SK-N-SH treated with all-trans-retinoic acid at 6 μM for 48 hours (cell line): ENCODE measurements around the gene TRAP1.

Source experiments
- ATAC-seq: fragments of 200-7000 bp; cut with Tn5 transposase; 3 replicates; pipeline ENCODE4 v1.9.1; 2020; ENCODE audit warnings: mild to moderate bottlenecking, moderate library complexity
- ARNTL ChIP-seq: fragments of 450-650 bp; formaldehyde crosslinking; IDR thresholded peaks from 2 replicates; pipeline ENCODE4 v1.5.0; 2020; ENCODE audit warnings: low read depth, mild to moderate bottlenecking, moderate library complexity, borderline replicate concordance
- BACH2 ChIP-seq: fragments of 250-450 bp; sonication (Bioruptor Pico); IDR thresholded peaks from 2 replicates; pipeline ENCODE4 v1.9.0; 2021; ENCODE audit warnings: mild to moderate bottlenecking, borderline replicate concordance
- CSDC2 ChIP-seq: fragments of 250-450 bp; sonication (Bioruptor Pico); IDR thresholded peaks from 2 replicates; pipeline ENCODE4 v1.5.0; 2020; ENCODE audit warnings: mild to moderate bottlenecking, moderate library complexity
- ESRRG ChIP-seq: fragments of 250-450 bp; sonication (Bioruptor Pico); IDR thresholded peaks from 2 replicates; pipeline ENCODE4 v1.6.1; 2021; ENCODE audit warnings: mild to moderate bottlenecking
- GLIS3 ChIP-seq: fragments of 250-450 bp; sonication (Bioruptor Pico); IDR thresholded peaks from 2 replicates; pipeline ENCODE4 v1.5.0; 2020; ENCODE audit warnings: mild to moderate bottlenecking, moderate library complexity
- ISL1 ChIP-seq: fragments of 250-450 bp; sonication (Bioruptor Pico); IDR thresholded peaks from 2 replicates; pipeline ENCODE4 v2.1.2; 2022; ENCODE audit warnings: mild to moderate bottlenecking, moderate library complexity
- OSR1 ChIP-seq: fragments of 250-450 bp; sonication (Bioruptor Pico); IDR thresholded peaks from 2 replicates; pipeline ENCODE4 v1.8.0; 2022; ENCODE audit warnings: moderate library complexity, mild to moderate bottlenecking, inconsistent platforms
- PPARA ChIP-seq: fragments of 250-450 bp; sonication (Bioruptor Pico); IDR thresholded peaks from 2 replicates; pipeline ENCODE4 v1.5.0; 2020; ENCODE audit warnings: mild to moderate bottlenecking, borderline replicate concordance
- RARB ChIP-seq: fragments of 250-450 bp; sonication (Bioruptor Pico); IDR thresholded peaks from 2 replicates; pipeline ENCODE4 v1.8.0; 2021; ENCODE audit warnings: mild to moderate bottlenecking, moderate library complexity
- SNAI2 ChIP-seq: fragments of 250-450 bp; sonication (Bioruptor Pico); IDR thresholded peaks from 2 replicates; pipeline ENCODE4 v1.5.0; 2020; ENCODE audit warnings: mild to moderate bottlenecking, moderate library complexity
- TCF4 ChIP-seq: fragments of 250-450 bp; sonication (Bioruptor Pico); IDR thresholded peaks from 2 replicates; pipeline ENCODE4 v1.8.0; 2021; ENCODE audit warnings: mild to moderate bottlenecking, moderate library complexity, borderline replicate concordance
- TOX ChIP-seq: fragments of 250-450 bp; sonication (Bioruptor Pico); IDR thresholded peaks from 2 replicates; pipeline ENCODE4 v1.8.0; 2021; ENCODE audit warnings: mild to moderate bottlenecking, moderate library complexity, borderline replicate concordance
- TSHZ2 ChIP-seq: fragments of 250-450 bp; sonication (Bioruptor Pico); IDR thresholded peaks from 2 replicates; pipeline ENCODE4 v1.5.0; 2020; ENCODE audit warnings: mild to moderate bottlenecking, moderate library complexity
- ZC3H10 ChIP-seq: fragments of 250-450 bp; sonication (Bioruptor Pico); IDR thresholded peaks from 2 replicates; pipeline ENCODE4 v1.5.1; 2021; ENCODE audit warnings: mild to moderate bottlenecking, moderate library complexity
- ZFP3 ChIP-seq: fragments of 250-450 bp; sonication (Bioruptor Pico); IDR thresholded peaks from 2 replicates; pipeline ENCODE4 v1.5.0; 2020; ENCODE audit warnings: mild to moderate bottlenecking, moderate library complexity
- ZFP30 ChIP-seq: fragments of 450-650 bp; formaldehyde crosslinking; IDR thresholded peaks from 2 replicates; pipeline ENCODE4 v1.5.0; 2022; ENCODE audit warnings: mild to moderate bottlenecking, moderate library complexity
- ZNF565 ChIP-seq: fragments of 450-650 bp; formaldehyde crosslinking; conservative IDR thresholded peaks from 2 replicates; pipeline ENCODE4 v1.5.0; 2020; ENCODE audit warnings: low read depth, mild to moderate bottlenecking, moderate library complexity
- ZNF70 ChIP-seq: fragments of 450-650 bp; formaldehyde crosslinking; IDR thresholded peaks from 2 replicates; pipeline ENCODE4 v1.5.0; 2020; ENCODE audit warnings: mild to moderate bottlenecking, moderate library complexity
- ZNF8 ChIP-seq: fragments of 450-650 bp; formaldehyde crosslinking; IDR thresholded peaks from 2 replicates; pipeline ENCODE4 v1.5.0; 2020; ENCODE audit warnings: mild to moderate bottlenecking, moderate library complexity
- TF ChIP-seq, protein P1 (sequence below): fragments of 250-450 bp; sonication (Bioruptor Pico); IDR thresholded peaks from 2 replicates; pipeline ENCODE4 v1.8.0; 2021; ENCODE audit warnings: low read depth, mild to moderate bottlenecking, moderate library complexity, borderline replicate concordance
- TF ChIP-seq, protein P2 (sequence below): fragments of 250-450 bp; sonication (Bioruptor Pico); IDR thresholded peaks from 2 replicates; pipeline ENCODE4 v1.8.0; 2020; ENCODE audit warnings: mild to moderate bottlenecking, moderate library complexity, borderline replicate concordance
- TF ChIP-seq, protein P3 (sequence below): fragments of 250-450 bp; sonication (Bioruptor Pico); IDR thresholded peaks from 2 replicates; pipeline ENCODE4 v1.5.1; 2021; ENCODE audit warnings: mild to moderate bottlenecking, moderate library complexity
- TF ChIP-seq, protein P4 (sequence below): fragments of 250-450 bp; sonication (Bioruptor Pico); IDR thresholded peaks from 2 replicates; pipeline ENCODE4 v1.5.1; 2020; ENCODE audit warnings: low read depth, mild to moderate bottlenecking, moderate library complexity

TRAP1 gene

GRCh38 chr16:3623642-3624041 is 93.7 kb downstream of the TRAP1 start:
- no peak for TF ChIP-seq ESRRG (CRISPR knock-in tag)
- TF ChIP-seq ZNF70 (CRISPR knock-in tag) = no peak
- TF ChIP-seq, protein P1, sequence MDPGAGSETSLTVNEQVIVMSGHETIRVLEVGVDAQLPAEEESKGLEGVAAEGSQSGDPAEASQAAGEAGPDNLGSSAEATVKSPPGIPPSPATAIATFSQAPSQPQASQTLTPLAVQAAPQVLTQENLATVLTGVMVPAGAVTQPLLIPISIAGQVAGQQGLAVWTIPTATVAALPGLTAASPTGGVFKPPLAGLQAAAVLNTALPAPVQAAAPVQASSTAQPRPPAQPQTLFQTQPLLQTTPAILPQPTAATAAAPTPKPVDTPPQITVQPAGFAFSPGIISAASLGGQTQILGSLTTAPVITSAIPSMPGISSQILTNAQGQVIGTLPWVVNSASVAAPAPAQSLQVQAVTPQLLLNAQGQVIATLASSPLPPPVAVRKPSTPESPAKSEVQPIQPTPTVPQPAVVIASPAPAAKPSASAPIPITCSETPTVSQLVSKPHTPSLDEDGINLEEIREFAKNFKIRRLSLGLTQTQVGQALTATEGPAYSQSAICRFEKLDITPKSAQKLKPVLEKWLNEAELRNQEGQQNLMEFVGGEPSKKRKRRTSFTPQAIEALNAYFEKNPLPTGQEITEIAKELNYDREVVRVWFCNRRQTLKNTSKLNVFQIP (CRISPR knock-in tag) = no peak
- TF ChIP-seq ZFP30 (CRISPR knock-in tag) = no peak
- TF ChIP-seq OSR1 (CRISPR knock-in tag) = no peak
- TF ChIP-seq SNAI2 (CRISPR knock-in tag) = no peak
- TF ChIP-seq ARNTL (CRISPR knock-in tag) = no peak
- TF ChIP-seq PPARA (CRISPR knock-in tag) = no peak
- TF ChIP-seq RARB (CRISPR knock-in tag) = no peak
- TF ChIP-seq, protein P2, sequence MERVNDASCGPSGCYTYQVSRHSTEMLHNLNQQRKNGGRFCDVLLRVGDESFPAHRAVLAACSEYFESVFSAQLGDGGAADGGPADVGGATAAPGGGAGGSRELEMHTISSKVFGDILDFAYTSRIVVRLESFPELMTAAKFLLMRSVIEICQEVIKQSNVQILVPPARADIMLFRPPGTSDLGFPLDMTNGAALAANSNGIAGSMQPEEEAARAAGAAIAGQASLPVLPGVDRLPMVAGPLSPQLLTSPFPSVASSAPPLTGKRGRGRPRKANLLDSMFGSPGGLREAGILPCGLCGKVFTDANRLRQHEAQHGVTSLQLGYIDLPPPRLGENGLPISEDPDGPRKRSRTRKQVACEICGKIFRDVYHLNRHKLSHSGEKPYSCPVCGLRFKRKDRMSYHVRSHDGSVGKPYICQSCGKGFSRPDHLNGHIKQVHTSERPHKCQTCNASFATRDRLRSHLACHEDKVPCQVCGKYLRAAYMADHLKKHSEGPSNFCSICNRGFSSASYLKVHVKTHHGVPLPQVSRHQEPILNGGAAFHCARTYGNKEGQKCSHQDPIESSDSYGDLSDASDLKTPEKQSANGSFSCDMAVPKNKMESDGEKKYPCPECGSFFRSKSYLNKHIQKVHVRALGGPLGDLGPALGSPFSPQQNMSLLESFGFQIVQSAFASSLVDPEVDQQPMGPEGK (CRISPR knock-in tag) = no peak
- no peak for TF ChIP-seq ZNF565 (CRISPR knock-in tag)
- TF ChIP-seq ISL1 (CRISPR knock-in tag) = no peak
- no peak for TF ChIP-seq ZC3H10 (CRISPR knock-in tag)
- TF ChIP-seq TCF4 (CRISPR knock-in tag) = no peak
- TF ChIP-seq BACH2 = no peak
- TF ChIP-seq ZNF8 (CRISPR knock-in tag) = no peak
- TF ChIP-seq ZFP3 = no peak
- TF ChIP-seq, protein P3, sequence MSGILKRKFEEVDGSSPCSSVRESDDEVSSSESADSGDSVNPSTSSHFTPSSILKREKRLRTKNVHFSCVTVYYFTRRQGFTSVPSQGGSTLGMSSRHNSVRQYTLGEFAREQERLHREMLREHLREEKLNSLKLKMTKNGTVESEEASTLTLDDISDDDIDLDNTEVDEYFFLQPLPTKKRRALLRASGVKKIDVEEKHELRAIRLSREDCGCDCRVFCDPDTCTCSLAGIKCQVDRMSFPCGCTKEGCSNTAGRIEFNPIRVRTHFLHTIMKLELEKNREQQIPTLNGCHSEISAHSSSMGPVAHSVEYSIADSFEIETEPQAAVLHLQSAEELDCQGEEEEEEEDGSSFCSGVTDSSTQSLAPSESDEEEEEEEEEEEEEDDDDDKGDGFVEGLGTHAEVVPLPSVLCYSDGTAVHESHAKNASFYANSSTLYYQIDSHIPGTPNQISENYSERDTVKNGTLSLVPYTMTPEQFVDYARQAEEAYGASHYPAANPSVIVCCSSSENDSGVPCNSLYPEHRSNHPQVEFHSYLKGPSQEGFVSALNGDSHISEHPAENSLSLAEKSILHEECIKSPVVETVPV (CRISPR knock-in tag) = no peak
- TF ChIP-seq TSHZ2 (CRISPR knock-in tag) = no peak
- ATAC-seq = peak; percentile 28; the same call in 2 of the 3 replicates

GRCh38 chr16:3618769-3619141 is 98.6 kb downstream of the TRAP1 start:
- TF ChIP-seq ZFP3 = no peak
- TF ChIP-seq ARNTL (CRISPR knock-in tag) = no peak

GRCh38 chr16:3612510-3613466 is 104.5 kb downstream of the TRAP1 start:
- ATAC-seq = no peak
- TF ChIP-seq ZFP3 (no peak), ZNF565 (CRISPR knock-in tag) (no peak), ESRRG (CRISPR knock-in tag) (no peak), ZNF70 (CRISPR knock-in tag) (no peak), TOX (CRISPR knock-in tag) (no peak), ZNF8 (CRISPR knock-in tag) (no peak), CSDC2 (no peak), ZC3H10 (CRISPR knock-in tag) (no peak), GLIS3 (CRISPR knock-in tag) (no peak), TCF4 (CRISPR knock-in tag) (no peak), ZFP30 (CRISPR knock-in tag) (no peak), BACH2 (no peak)
- TF ChIP-seq, protein P3 (CRISPR knock-in tag) = no peak
- TF ChIP-seq, protein P1 (CRISPR knock-in tag) = no peak
- TF ChIP-seq, protein P4, sequence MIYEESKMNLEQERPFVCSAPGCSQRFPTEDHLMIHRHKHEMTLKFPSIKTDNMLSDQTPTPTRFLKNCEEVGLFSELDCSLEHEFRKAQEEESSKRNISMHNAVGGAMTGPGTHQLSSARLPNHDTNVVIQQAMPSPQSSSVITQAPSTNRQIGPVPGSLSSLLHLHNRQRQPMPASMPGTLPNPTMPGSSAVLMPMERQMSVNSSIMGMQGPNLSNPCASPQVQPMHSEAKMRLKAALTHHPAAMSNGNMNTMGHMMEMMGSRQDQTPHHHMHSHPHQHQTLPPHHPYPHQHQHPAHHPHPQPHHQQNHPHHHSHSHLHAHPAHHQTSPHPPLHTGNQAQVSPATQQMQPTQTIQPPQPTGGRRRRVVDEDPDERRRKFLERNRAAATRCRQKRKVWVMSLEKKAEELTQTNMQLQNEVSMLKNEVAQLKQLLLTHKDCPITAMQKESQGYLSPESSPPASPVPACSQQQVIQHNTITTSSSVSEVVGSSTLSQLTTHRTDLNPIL = no peak

More at GRCh38 chr16:3618769-3619141, 98.6 kb downstream of the TRAP1 start:
- no peak; the same call in 2 of the 3 replicates for ATAC-seq
